Neural crest cell (in vitro differentiated cells): Measurements from ENCODE around the gene RFX2. TPM values are rescaled to one million over a fixed set of nuclear protein-coding genes. Genes with fewer than 3 reads are reported as not detected.

ENCODE experiments used
- DNase-seq: peaks from one replicate; pipeline ENCODE4 v3.0.0; 2021; ENCODE audit warnings: low read depth, mixed read lengths, low spot score
- H3K27ac Mint-ChIP-seq: one replicate; pipeline ENCODE4 v1.8.0; 2021; ENCODE audit warnings: mild to moderate bottlenecking, mixed read lengths; ENCODE audit not compliant: unreplicated experiment
- H3K27me3 Mint-ChIP-seq: 2 replicates; pipeline ENCODE4 v1.8.0; 2021; ENCODE audit warnings: low read depth, mild to moderate bottlenecking, mixed read lengths
- H3K36me3 Mint-ChIP-seq: 2 replicates; pipeline ENCODE4 v1.8.0; 2021; ENCODE audit warnings: low read depth, mild to moderate bottlenecking, mixed read lengths
- H3K4me1 Mint-ChIP-seq: 2 replicates; pipeline ENCODE4 v1.8.0; 2021; ENCODE audit warnings: mixed read lengths
- H3K4me3 Mint-ChIP-seq: one replicate; pipeline ENCODE4 v1.8.0; 2021; ENCODE audit warnings: mild to moderate bottlenecking, mixed read lengths
- H3K9me3 Mint-ChIP-seq: 2 replicates; pipeline ENCODE4 v1.8.0; 2021; ENCODE audit warnings: mixed read lengths
- CTCF ChIP-seq: fragments of 200-600 bp; sonication (generic); conservative IDR thresholded peaks from 2 replicates; pipeline ENCODE4 v1.5.0; 2021; ENCODE audit warnings: antibody characterized with exemption, mild to moderate bottlenecking
- total RNA-seq: library from RNA; stranded (reverse); gene quantifications from 2 replicates; pipeline ENCODE4 v1.2.1, GENCODE V29; 2021

The RFX2 gene
- total RNA-seq, 1 donor from 2014 or later = 17.2 TPM

GRCh38 chr19:6095760-6096159 is 14.5 kb downstream of the RFX2 start:
- Mint-ChIP-seq H3K36me3 (no peaks in the 10 kb centered on the region), H3K27me3 (no peaks in the 10 kb centered on the region), H3K4me1 (peaks cover 50% of the 10 kb centered on the region), H3K27ac (no peak overlapping the region), H3K4me3 (no peak overlapping the region), H3K9me3 (peaks cover 2% of the 10 kb centered on the region)
- TF ChIP-seq CTCF = no peak
- no peak for DNase-seq

GRCh38 chr19:6092329-6093286 is 17.7 kb downstream of the RFX2 start:
- Mint-ChIP-seq H3K27me3 (no peaks in the 10 kb centered on the region), H3K9me3 (peaks cover 2% of the 10 kb centered on the region), H3K4me1 (peaks cover 34% of the 10 kb centered on the region), H3K4me3 (peak overlapping the region; percentile 49), H3K36me3 (no peaks in the 10 kb centered on the region), H3K27ac (peak overlapping the region; percentile 93)
- TF ChIP-seq CTCF = no peak
- DNase-seq = peak; percentile 57

GRCh38 chr19:6091771-6092291 is 18.5 kb downstream of the RFX2 start:
- Mint-ChIP-seq H3K27ac (peak overlapping the region; percentile 93), H3K36me3 (no peaks in the 10 kb centered on the region)

GRCh38 chr19:6090634-6091033 is 19.7 kb downstream of the RFX2 start:
- TF ChIP-seq CTCF = no peak
- H3K4me1 Mint-ChIP-seq = peaks cover 49% of the 10 kb centered on the region
- H3K4me3 Mint-ChIP-seq = no peak overlapping the region
- no peaks in the 10 kb centered on the region for H3K27me3 Mint-ChIP-seq
- H3K9me3 Mint-ChIP-seq = peaks cover 2% of the 10 kb centered on the region
- no peaks in the 10 kb centered on the region for H3K36me3 Mint-ChIP-seq
- no peak for DNase-seq
- H3K27ac Mint-ChIP-seq = no peak overlapping the region

More at GRCh38 chr19:6091771-6092291, 18.5 kb downstream of the RFX2 start:
- DNase-seq = no peak
- peak overlapping the region; percentile 49 for H3K4me3 Mint-ChIP-seq
- peaks cover 42% of the 10 kb centered on the region for H3K4me1 Mint-ChIP-seq
- H3K9me3 Mint-ChIP-seq = peaks cover 2% of the 10 kb centered on the region
- no peaks in the 10 kb centered on the region for H3K27me3 Mint-ChIP-seq
- TF ChIP-seq CTCF = no peak

GRCh38 chr19:6088602-6089049 is 21.7 kb downstream of the RFX2 start:
- no peak for TF ChIP-seq CTCF
- Mint-ChIP-seq H3K9me3 (no peaks in the 10 kb centered on the region), H3K27ac (peak overlapping the region; percentile 95), H3K4me3 (no peak overlapping the region), H3K27me3 (no peaks in the 10 kb centered on the region), H3K36me3 (no peaks in the 10 kb centered on the region), H3K4me1 (peaks cover 48% of the 10 kb centered on the region)
- DNase-seq = no peak
